GM19351 (cell line): Measurements from ENCODE around the gene OVOL2.
"Not testable (repeated sequence)": the region's sequence is repeated elsewhere in the genome, so short reads cannot be mapped to it uniquely, and the experiment has no call there.

Source experiments
- ATAC-seq: cut with Tn5 transposase; IDR thresholded peaks from one replicate; pipeline ENCODE4 v1.9.1; 2021; ENCODE audit warnings: mild to moderate bottlenecking, moderate library complexity; ENCODE audit not compliant: unreplicated experiment

The OVOL2 gene

GRCh38 chr20:18057101-18057993 lies at the start of gene OVOL2:
TSS of gene OVOL2 (minus strand) at chr20:18057916. CDS start at chr20:18057634, 282 bp downstream.
- ATAC-seq, result no peak

DNA sequence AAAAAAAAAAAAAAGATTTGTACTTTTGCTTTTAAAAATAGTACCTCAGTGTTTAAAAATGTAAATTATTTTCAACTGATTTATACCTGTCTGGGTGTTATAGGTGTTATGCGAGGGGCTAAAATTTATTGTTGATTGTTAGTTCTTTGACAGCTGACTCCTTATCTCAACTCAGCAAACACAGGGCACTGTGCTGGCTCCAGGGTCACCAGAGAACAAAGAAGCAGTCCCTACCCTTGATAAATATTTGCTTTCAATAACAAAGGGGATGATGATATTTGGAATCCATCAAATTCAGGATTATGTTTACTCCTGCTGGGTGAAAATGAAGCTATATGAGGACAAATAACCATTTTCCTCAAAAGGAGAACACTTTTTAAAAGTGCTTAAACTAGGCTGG lies 45.8 kb upstream of the OVOL2 start:
- ATAC-seq, result no peak

DNA sequence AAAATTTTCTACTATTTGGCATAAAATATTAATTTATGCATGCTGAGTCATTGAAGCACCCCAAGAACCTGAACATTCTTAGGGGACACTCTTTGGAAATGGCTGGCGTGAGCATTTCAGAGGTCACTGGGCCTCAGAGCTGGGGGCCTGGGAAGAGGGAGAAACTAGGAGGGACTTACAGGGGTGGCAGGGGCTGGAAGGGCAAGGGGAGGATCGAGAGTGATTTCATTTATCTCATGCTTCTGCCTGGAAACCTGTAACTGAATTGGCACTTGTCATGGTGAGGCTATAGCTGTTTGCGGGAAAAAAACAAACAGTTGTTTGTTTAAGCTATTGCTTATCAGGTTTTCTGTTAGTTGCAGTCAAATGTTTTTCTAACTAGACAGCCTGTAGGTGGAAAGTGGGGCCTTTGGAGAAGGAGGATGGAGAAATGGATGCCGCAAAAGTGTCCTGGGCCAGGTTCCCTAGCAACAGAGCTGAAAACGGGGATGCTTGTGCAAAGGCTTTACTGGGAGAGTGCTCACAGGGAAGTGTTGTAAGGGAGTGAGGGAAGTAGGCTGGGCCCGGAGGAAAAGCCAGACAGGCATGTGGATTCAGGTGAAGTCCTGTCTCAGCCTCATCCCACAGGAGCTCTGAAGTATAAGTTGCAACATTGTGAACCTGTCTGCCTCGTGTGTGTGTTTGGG lies 43.6 kb upstream of the OVOL2 start:
- ATAC-seq, result no peak

- not testable (repeated sequence) for ATAC-seq
Measured at GRCh38 chr20:18100569-18100968, 42.9 kb upstream of the OVOL2 start.

GRCh38 chr20:18094191-18094590 lies 36.5 kb upstream of the OVOL2 start:
- ATAC-seq, result no peak

- no peak for ATAC-seq
Measured at GRCh38 chr20:18093388-18093787, 35.7 kb upstream of the OVOL2 start.

- no peak for ATAC-seq
Measured at GRCh38 chr20:18092890-18093289, 35.2 kb upstream of the OVOL2 start.

GRCh38 chr20:18091623-18092022 lies 33.9 kb upstream of the OVOL2 start:
- no peak for ATAC-seq

DNA sequence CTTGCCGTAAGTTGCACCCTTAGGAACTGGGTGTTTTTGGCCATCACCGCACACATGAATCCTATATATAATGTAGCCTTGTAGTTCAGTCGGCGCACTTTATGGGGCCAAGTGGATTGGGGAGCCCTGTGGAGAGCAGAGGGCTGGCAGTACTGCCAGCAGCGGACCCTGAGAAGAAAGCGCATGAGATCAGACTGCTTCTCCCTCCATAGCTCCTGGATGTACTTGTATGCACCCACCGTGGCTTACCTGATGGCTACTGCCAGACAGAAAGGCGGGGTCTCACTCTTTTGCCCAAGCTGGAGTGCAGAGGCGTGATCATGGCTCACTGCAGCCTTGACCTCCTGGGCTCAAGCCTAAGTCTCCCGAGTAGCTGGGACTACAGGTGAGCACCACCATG lies 32.8 kb upstream of the OVOL2 start:
- no peak for ATAC-seq

DNA sequence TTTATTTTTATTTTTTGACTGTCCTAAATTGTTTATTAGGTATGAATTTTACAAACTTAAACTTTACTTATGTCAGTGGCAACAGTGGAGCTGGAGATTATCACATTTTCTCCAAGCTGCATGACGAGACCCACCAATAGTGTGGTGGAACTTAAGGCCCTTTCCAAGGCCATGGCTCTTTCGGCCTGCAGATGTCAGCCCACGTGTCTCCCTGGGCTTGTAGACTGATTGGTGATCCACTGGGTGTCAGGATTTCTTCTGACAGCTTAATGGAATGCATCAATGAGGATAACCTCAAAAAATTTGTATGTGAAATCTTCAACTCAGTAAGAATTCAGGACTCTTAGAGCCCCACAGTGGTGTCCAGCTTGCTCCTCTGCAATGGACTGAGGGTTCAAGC lies 32.3 kb upstream of the OVOL2 start:
- no peak for ATAC-seq

DNA sequence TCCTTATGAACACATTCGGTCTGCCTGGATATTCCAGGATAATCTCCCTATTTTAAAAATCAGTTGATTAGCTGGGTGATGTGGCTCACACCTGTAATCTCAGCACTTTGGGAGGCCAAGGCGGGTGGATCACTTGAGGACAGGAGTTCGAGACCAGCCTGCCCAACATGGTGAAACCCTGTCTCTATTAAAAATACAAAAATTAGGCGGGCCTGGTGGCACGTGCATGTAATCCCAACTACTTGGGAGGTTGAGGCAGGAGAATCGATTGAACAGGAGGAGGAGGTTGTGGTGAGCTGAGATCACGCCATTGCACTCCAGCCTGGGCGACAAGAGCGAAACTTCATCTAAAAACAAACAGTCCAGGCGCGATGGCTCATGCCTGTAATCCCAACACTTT lies 31.1 kb upstream of the OVOL2 start:
- ATAC-seq, result not testable (repeated sequence)

GRCh38 chr20:18088298-18088697 lies 30.6 kb upstream of the OVOL2 start:
- ATAC-seq, result not testable (repeated sequence)

DNA sequence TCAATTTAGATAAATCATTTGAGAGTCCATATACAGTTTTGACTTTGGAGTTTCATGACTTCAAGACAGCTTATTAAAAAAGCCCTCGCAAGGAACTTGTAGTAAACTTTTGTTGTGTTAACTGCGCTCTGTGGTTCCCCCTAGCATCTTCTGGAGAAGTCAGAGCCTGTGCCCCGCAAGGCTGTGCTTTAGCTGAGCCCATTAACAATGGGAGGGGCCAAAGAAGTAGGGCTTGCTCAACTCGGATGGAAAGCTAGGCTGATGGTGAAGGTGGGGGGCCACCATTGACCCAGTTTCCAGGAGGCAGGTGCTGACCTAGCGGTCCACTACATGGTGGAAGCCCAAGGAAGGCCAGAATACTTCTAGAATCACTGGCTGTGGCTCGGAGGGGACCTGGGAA lies 29.3 kb upstream of the OVOL2 start:
- no peak for ATAC-seq

DNA sequence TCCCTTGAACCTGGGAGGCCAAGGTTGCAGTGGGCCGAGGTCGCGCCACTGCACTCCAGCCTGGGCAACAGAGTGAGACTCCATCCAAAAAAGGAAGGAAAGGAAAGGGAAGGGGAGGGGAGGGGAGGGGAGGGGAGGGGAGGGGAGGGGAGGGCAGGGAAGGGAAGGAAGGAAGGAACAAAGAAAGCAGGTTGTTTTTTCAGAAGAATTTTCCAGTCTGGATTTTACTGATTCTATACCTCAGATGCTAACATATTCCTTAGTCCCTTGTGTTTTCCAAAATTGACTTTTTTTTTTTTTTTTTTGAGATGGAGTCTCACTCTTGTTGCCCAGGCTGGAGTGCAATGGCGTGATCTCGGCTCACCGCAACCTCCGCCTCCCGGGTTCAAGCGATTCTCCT lies 23.1 kb upstream of the OVOL2 start:
- not testable (repeated sequence) for ATAC-seq

DNA sequence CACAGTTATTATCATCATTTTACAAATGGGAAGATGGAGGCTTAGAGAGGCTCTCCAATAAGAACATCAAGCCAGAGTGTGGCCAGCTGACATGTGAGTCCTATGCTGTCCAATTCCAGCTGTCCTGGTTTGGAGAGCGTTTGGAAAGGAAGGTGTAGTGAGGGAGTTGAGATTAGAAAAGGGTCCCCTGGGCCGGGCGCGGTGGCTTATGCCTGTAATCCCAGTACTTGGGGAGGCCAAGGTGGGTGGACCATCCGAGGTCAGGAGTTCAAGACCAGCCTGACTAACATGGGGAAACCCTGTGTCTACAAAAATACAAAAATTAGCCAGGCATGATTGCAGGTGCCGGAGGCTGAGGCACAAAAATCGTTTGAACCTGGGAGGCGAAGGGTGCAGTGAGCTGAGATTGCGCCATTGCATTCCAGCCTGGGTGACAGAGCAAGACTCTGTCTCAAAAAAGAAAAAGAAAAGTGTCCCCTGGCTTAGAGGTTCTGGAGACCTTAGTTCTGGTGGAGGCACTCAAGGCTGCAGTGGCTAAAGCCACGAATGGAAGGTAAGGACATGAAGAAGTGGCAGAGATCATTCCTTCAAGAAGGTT lies 22.1 kb upstream of the OVOL2 start:
- ATAC-seq, result no peak

GRCh38 chr20:18077157-18077556 lies 19.4 kb upstream of the OVOL2 start:
- no peak for ATAC-seq

DNA sequence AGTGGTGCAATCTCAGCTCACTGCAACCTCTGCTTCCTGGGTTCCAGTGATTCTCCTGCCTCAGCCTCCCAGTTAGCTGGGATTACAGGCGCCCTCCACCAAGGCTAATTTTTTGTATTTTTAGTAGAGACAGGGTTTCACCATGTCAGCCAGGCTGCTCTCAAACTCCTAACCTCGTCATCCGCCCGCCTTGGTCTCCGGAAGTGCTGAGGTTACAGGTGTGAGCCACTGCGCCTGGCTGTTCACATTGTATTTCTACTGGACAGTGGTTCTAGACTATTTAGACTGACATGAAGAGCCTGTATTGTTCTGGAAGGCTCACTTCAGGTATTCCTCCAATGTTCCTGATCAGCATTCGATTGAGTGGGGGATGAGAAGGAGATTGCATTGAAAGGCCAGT lies 14.8 kb upstream of the OVOL2 start:
- no peak for ATAC-seq

GRCh38 chr20:18066421-18067333 lies 9.0 kb upstream of the OVOL2 start:
- no peak for ATAC-seq

GRCh38 chr20:18063676-18064075 lies 6.0 kb upstream of the OVOL2 start:
- no peak for ATAC-seq

- no peak for ATAC-seq
Measured at GRCh38 chr20:18059603-18060002, 1.9 kb upstream of the OVOL2 start.
